ENCODE results near the gene CDK11B.

- TF ChIP-seq GATA2 (IDR thresholded peaks at IDR 0.05; ENCODE audit: low read depth, low read length) (no peak), GATA3 (IDR thresholded peaks at IDR 0.05; ENCODE audit: low read depth, low read length) (no peak)
Measured at GRCh38 chr1:1591452-1591851, 67.4 kb downstream of the CDK11B start.
